HG02852 (cell line): Measurements from ENCODE around the gene PLEKHG2.

Source experiments
- ATAC-seq: cut with Tn5 transposase; IDR thresholded peaks from one replicate; pipeline ENCODE4 v1.9.1; 2021; ENCODE audit warnings: mild to moderate bottlenecking, moderate library complexity; ENCODE audit not compliant: unreplicated experiment

The PLEKHG2 gene

DNA sequence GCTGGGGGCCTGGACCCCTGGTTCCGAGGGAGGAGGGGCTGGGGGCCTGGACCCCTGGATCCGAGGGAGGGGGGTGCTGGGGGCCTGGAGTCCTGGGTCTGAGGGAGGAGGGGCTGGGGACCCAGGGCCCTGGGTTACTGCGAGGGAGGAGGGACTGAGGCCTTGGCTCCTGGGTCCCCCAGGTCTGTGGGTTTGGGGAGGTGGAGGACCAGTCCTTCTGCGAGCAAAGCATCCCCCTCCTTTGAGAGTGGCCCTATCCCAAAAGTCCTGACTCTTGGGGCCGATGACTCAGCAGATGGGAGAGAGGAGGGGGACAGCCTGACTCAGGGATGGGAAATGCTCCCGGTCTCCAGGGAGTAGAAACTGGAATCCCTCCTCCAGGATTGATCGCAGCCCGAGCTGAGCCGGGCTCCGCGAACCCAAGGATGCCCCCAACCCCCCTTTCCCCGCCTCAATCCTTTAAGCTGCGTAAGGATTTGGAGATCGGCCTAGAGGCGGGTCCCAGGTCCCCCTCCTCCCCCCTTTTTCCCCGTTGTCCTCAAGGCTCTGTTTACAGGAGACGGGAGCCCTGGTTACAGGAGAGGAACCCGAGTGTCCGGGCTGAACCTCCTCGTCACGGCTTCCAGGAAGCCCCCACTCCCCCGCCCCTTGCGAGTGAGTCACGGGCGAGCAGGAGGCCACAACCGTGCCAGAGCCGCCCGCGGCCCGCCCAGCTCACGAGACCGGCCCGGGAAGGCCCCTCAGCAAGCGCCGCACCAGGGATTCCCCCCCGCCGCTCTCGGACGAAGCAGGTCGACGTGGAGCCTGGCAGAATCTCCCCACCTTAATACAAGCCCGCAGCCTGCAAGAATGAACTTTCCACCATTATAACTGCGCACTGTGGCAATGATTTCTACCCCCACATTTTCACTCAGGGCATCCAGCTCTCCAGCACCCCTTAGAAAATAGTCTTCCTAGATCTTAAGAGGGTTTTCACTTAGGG lies 8.8 kb upstream of the PLEKHG2 start:
- ATAC-seq = no peak

DNA sequence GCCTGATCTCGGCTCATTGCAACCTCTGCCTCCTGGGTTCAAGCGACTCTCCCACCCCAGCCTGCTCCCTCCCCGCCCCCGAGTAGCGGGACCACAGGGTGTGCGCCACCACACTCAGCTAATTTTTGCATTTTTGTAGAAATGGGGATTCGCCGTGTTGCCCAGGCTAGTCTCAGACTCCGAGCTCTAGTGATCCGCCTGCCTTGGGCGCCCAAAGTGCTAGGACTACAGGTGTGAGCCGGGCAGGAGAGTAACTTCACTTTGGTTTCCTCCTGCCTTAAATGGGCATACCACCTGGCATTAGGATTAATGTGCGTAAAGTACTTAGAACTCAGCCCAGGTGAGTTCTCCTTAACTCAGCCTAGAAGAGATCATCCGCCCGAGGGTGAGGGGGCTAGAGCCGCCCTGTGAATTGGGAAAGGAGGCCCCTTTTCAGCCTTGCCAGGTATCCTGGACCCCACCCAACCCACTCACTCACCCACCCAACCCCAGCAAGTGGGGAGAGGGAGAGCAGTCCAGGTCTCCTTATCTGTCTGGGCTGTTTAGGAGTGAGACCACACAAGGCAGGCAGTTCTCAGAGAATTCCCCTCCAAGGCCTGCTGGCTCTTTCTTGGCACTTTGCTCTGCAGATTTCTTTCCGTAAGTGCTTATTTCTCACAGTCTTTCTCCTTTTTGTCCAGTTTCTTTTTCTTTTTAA lies 7.1 kb upstream of the PLEKHG2 start:
- no peak for ATAC-seq

- no peak for ATAC-seq
Observed at GRCh38 chr19:39405958-39406655, 6.4 kb upstream of the PLEKHG2 start.

GRCh38 chr19:39406656-39407409 lies 5.6 kb upstream of the PLEKHG2 start, which contains the start of gene ZFP36:
Gene ZFP36, plus strand, starts transcription at chr19:39406847. Its CDS starts 58 bp downstream, at chr19:39406905.
- ATAC-seq = no peak

GRCh38 chr19:39407410-39407659 lies 5.1 kb upstream of the PLEKHG2 start:
- no peak for ATAC-seq

- no peak for ATAC-seq
Observed at GRCh38 chr19:39407660-39408391, 4.6 kb upstream of the PLEKHG2 start.

GRCh38 chr19:39408392-39409207 lies 3.9 kb upstream of the PLEKHG2 start:
- no peak for ATAC-seq

- no peak for ATAC-seq
Observed at GRCh38 chr19:39409208-39410016, 3.1 kb upstream of the PLEKHG2 start.

DNA sequence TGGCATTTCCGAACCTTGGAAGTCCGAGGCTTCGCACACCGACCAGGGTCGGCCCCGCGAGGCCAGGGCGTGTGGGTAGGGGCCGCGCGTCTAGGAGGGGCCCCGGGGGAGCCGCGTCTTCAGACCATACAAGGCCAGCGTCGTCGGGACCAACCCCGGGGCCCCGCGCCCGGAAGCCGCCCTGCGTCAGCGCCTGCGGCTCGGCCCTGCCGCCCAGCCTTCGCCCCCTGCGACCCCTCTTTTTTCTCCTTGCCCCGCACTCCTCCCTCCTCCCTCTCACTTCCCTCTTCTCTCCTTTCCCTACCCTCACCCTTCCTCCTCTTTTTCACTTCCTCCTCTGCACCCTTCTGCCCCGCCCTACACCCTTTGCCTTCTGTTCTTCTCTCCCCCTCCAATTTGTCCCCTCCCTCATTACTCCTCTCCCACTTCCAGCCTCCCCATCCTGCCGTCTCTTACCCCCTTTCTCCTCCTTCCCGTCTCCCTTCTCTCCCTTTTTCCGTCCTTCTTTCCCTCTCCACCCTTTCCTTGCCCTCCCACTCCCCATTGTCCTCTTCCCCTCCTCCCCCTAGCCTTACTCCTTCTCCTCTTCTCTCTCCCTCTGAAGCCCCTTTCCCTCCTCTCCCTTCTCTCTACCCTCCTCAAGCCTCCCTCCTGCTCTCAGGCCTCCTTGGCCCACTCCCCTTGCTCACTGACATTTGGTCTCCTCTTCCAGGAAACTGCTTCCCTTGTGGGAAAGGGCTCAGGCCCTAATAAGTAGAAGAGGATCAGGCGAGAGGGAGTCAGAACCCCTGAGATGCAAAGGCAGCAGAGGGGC lies 2.2 kb upstream of the PLEKHG2 start:
- no peak for ATAC-seq

- ATAC-seq = no peak
Observed at GRCh38 chr19:39410831-39411080, 1.7 kb upstream of the PLEKHG2 start.

DNA sequence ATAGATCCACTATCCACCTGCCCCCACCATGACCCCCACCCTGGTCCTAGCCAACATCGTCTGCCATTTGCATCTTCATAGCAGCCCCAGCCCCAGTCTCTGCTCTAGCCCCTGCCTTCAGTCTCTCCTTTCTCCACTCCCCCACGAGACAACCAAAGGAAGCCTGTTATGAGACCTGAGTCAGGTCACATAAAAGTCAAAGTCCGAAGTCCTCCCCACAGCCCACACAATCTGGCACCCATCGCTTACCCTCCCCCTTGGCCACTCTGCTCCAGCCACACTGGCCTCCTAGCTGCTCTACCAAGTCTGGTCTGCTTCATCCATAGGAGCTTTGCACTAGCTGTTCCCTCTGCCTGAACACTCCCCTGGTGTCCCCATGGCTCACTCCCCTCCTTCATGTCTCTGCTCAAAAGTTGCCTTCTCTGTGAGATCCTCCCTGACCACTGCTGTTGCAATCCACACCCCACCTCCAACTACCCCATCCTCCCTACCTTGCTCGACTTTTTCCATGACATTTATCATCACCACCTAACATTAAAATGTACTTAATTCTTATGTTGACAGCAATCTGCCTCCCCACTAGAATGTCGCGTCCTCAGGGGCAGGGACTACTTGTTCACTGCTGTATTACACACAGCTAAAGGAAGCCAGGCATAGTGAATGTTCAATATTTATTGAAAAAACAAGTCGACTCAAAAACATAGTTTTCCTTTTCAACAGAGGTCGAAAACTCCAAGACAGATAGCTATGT lies 1.2 kb upstream of the PLEKHG2 start:
- no peak for ATAC-seq

- ATAC-seq = peak; percentile 22
Observed at GRCh38 chr19:39411832-39412099, 703 bp upstream of the PLEKHG2 start.

DNA sequence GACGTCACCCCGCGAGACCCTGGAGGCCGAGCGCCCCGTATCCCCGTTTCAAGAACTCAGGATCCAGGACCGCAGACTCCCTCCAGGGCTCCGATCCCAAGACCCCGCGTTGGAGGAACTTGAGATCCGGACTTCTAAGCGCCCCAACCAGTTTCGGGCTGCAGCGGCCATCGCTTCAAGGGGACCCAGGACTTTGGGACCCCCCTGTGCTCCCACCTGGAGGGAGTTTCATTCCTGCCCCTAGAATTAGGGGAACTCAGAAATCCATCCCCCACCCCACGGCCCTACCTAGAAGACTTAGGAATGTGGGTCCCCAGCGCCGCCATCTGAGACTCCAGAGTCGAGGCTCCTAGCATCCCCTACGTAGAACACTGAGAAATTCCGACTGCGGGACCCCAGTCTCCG lies 400 bp downstream of the PLEKHG2 start:
- no peak for ATAC-seq

DNA sequence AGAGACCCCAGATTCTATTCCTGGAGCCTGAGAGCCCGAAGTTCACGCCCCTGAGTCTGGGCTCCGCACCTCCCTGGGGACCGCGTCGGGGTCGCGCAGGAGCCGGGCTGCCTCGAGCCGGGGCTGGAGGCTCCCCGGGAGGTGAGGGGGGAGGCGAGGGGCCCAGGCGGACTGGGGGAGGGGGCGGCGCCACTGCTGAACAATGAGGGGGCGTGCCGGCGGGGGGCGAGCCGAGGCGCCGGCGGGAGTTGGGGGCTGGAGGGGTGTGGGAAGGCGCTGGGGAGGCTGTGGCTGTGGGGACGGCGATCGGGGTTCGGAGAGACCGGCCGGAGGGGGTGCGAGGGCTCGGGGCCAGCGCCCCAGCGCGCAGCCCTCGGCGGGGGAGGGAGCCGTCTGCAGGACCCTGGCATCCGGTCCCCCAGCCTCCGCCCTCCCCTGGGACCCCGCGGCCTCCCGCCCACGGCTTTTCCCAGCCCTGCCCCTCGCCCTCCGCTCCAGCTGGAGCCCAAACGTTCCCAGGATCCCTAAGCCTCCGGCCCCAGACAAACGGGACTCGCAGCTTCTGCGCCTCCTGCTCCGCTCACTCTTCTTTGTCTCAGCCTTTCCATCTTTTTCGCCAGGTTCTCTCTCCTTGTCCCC lies 922 bp downstream of the PLEKHG2 start:
- no peak for ATAC-seq

DNA sequence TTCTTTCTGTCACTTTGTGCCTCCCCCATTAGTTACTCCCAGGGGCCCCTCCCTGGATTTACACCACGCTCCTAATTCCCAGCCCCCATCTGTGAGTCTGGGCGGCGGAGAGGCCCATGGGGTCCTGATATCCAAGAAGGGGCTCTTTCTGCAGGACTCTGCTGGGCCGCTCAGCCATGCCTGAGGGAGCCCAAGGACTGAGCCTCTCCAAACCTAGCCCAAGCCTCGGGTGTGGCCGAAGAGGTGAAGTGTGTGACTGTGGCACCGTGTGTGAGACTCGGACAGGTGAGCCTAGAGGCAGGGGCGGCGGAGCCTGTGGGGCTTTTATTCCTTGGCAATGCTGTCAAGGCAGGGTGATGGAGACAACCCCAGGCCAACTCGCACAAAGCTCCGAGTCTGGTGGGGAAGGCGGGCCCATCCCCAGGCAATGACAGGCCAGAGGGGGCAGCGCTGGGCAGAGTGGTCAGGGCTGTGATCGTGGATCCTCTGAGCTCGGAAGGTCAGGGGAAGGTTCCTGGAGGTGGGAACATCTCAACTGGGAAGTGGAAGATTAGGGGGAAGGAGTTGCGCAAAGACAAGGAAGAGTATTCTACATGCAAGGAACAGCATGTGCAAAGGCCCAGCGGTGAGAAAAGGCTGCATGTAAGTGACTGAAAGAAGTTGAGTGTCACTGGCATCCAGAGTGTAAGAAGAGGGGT lies 1.6 kb downstream of the PLEKHG2 start:
- no peak for ATAC-seq
